GM12874 (cell line): ENCODE measurements around the gene ATRNL1.

Experiments used
- CTCF ChIP-seq: IDR thresholded peaks from 2 replicates; pipeline ENCODE4 v1.5.1; 2011; ENCODE audit warnings: low read depth, mild to moderate bottlenecking, control low read depth, low read length, moderate library complexity; ENCODE audit not compliant: insufficient read depth

Gene ATRNL1

DNA sequence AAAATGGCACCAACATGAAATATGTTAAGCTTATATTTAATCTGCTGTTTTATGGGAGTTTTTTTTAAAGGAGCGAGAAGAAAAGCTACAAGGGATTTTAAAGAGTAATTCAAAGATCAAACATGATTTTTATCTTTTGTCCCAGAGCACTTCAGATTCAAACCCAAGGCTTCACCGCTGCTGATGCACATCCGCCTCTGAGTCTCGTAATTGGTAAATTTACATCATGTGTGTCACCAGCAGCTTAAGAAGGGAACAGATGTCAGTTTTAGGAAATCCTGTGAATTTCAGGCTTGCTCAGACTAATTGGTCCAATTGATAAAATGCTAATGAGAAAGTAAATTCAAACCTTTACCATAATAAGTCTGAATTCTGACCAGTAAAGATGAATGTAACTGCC, 773.5 kb downstream of the ATRNL1 start:
- no peak for TF ChIP-seq CTCF

DNA sequence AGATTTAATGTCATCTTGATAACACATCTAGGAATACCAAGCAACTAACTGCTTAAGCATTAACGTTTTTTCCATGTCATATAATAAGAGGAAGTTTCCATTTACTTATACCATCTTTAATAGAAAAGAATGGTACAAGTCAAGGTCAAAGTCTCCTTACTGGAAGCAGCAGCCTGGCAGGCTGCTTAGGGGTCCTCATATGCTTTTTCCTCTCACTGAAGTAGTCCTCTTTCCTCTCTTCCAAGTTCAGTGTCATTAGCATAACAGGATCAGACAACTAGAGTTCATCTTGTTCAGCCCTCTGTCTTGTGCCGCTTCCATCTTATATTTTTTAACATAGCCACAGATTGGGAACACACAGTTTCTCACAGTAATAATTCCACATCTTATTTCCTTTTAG, 774.1 kb downstream of the ATRNL1 start:
- TF ChIP-seq CTCF: no peak

DNA sequence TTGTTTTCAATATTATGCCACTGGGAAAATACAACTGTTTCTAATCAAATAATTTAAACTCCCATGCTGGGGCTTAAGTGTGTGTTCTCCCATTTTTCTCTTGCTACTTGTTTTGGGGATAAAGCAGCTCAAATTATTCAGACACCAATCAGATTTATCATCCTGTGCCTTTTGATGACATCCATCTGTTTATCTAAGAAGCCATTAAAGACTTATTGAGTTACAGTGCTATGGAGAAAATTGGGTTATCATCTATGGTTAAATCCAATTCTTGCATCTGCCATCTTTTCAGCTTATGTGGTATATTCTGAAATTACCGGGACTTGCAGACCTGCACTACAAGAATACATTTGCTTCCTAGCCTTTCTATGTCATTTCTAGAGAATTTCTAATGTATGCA, 778.7 kb downstream of the ATRNL1 start:
- TF ChIP-seq CTCF: no peak

- TF ChIP-seq CTCF: no peak
Measured at GRCh38 chr10:115875172-115875571, 782.0 kb downstream of the ATRNL1 start.

GRCh38 chr10:115879372-115880089, 786.4 kb downstream of the ATRNL1 start:
- TF ChIP-seq CTCF: no peak

DNA sequence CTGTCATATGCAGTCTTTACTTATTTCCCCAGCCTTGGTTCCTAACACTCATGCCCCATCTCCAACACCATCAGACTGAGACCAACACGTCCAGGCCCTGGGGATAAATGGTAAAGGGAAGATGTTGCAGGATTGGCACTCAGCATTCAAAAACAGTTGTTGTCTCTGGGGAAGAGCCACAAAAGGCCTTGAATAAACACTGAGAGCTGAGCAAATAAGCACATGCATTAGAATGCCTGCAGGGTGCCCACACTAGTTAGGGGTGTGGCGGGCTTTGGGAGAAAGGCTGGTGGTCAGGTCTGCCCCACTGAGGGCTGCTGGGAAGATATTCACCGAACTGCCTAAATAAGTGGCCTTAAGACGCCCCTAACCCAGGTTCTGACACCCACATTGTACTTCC, 788.9 kb downstream of the ATRNL1 start:
- no peak for TF ChIP-seq CTCF

DNA sequence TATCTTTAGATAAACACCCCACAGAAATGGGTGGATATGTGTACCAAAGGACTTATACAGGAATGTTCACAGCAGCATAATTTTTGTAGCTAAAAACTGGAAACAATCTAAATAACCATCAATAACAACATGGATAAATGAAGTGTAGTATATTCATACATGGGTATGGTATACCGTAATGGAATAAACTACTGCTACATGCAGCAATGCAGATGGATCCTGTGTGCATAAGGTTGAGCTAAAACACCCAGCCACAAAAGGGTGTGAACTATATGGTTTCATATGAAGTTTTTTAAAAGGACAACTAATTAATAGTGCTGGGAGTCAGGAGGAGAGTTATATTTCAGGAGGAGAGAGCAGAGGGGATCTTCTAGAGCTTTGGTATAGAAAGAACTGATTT, 790.2 kb downstream of the ATRNL1 start:
- TF ChIP-seq CTCF: no peak

DNA sequence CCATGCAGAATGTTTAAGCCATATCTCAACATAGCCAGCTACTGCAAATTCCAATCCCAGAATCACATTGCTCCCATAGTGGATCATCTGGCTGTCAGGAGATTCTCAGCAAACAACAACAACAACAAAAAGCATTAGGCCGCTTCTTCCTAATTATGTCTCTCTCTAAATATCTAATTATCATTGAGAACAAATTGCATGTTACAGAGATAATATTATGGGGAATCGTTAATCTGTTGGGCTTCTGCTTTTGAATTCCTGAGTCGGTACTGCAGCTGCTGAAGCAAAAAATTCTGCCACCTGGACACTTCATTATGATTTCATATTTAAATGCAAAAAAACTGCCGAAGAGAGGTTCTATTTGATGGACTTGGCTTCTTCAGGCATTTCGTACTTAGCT, 791.2 kb downstream of the ATRNL1 start:
- no peak for TF ChIP-seq CTCF
